HG02798 (cell line): Measurements from ENCODE around the gene TSEN2.
"Not testable (repeated sequence)": the region's sequence is repeated elsewhere in the genome, so short reads cannot be mapped to it uniquely, and the experiment has no call there.

ENCODE experiments used
- ATAC-seq: cut with Tn5 transposase; IDR thresholded peaks from one replicate; pipeline ENCODE4 v1.9.1; 2021; ENCODE audit warnings: mild to moderate bottlenecking; ENCODE audit not compliant: unreplicated experiment, poor library complexity

The TSEN2 gene

DNA sequence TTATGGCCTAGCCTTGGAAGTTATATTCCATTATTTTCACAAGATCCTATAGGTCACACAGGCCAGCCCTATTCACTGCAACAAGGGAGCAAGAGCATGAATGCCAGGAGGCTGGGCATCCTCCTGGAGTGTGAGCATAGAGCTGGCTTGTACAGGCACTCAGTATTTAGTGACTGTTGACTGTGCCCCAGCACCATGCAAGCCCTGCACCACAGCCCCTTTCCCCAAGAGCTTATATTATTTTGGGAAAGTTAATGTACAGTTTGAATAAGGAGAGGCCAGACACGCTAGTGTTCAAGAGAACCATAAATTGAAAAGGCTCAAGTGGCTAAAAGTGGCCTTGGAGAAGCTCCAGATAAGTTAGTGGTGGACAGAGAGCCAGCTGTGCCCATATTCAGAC is 32.3 kb upstream of the TSEN2 start:
- no peak for ATAC-seq

DNA sequence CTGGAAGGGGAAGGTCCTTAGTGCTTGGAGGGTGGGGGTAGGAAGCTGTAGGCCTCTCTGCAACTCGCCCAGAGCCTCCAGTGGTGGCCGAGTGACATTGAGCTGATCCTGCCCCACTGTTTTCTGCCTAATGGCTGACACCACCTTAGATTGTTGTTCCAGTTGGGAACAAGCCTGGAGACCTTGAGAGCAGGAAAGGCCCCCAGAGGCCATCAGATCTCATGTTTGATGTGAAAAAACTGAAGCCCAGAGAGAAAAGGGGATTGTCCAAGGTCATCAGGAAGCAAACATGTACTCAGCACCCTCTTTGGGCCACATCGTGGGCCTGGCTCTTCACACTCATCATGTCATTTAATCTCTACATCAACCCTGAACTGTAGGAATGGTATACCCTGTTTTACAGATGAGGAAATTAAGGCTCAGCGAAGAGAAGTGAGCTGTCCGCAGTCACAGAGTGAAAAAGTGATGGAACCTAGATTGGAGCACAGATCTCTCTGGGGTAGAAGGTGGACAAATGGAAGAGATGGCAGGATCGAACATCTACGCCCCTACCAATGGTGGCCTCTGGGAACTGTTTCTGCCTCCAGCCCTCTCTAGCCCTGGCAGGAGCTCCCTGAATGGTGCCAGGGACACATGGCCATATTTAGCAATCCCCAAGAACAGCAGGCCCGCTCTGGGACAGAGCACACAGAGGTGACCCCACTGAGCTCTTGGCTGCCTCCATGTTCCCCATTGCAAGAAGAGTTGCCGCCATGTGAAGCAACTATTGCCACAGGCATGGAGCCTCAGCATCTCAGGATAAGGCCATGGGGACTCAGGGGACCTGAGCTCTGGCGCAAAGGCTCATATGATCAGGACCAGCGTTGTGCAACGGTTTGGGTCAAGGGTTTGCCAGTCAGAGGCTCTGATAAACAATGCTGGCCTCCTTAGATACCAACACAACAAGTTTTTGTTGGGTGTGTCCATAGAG is 31.6 kb upstream of the TSEN2 start:
- ATAC-seq = no peak

DNA sequence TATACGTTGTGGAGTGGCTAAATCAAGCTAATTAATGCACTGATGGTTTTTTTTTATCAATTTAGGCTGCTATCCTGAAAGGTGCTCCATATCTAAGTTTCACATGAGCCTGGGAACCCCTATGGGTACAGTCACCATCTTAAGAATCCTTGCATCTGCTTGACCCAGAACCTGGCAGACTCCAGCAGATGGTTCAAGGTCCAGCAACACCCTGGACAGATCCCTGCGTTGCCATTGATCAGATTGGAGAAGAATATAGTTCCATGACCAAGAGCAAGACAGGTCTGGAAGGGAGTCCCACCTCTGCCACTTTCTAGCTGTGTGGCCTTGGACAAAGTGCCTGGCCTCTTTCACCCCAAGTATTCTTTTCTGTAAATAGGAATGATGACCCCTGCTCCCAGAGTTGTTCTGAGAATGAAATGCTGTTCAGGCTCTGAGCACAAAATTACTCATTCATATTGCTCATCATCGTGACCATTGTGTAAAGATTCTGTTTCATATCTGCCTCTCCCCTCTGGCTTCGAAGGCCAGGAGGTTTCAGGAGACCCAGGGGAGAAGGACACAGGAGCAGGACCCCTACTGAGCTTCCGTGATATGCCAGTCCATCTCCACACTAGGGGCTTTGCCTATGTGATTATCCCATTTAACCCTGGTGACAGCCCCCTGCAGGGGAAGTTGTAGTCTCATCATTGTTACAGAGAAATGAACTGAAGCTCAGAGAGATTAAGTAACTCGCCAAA is 30.0 kb upstream of the TSEN2 start:
- no peak for ATAC-seq

DNA sequence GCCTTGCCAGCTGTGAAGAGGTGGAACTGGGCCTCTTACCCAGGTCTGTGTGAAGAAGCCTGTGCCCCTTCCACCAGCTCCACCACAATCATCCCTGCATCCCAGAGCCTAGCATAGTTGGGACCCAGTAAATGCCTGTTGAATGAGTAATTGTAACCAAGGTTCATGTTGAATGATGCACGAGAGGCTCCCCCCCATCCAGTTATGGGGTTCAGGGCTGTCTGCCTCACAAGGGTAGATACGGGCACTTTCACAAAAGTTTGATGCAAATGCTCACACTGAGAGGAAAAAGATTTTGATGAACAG is 29.5 kb upstream of the TSEN2 start:
- no peak for ATAC-seq

DNA sequence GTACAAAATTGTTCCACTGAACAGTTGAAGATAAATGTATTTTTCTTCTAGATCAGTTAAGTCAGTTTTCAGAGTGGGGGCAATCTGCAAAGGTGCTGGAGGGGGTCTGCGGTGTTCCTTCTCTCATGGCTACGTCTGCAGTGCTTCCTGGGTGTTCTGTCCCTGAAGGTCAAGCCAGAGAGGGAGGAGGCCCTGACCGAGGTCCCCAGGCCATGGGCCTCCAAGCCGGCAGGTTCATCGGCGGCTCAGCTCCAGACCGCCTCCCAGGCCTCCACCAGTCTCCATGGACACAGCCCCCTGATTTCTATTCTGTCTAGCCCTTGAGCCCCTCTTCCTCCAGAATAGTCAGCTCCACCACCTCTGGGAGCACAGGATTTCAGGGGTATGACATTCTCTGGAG is 28.5 kb upstream of the TSEN2 start:
- no peak for ATAC-seq

- ATAC-seq = no peak
Measured at GRCh38 chr3:12456441-12456840, 27.8 kb upstream of the TSEN2 start.

- ATAC-seq = not testable (repeated sequence)
Measured at GRCh38 chr3:12457380-12457779, 26.9 kb upstream of the TSEN2 start.

GRCh38 chr3:12458901-12459300 is 25.4 kb upstream of the TSEN2 start:
- no peak for ATAC-seq

DNA sequence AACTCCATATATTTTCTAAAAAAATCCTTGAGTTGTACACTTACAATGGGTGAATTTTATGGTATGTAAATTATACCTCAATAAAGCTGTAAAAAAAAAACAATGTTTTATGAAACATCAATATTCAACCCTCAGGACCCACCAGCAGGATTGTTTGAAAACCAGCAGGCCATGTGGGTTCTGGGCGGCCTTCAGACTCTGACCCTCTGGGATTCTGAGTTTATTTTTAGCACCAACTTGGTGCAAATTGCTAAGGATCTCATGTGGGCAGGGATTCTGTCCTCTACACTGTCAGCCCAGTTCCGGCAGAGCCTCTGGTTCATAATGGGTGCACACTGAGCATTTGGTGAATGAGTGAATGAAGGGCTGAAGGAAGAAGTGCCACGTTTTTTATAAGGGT is 24.2 kb upstream of the TSEN2 start:
- no peak for ATAC-seq

GRCh38 chr3:12461097-12461649 is 23.1 kb upstream of the TSEN2 start:
- ATAC-seq = no peak

GRCh38 chr3:12462159-12462947 is 21.9 kb upstream of the TSEN2 start:
- no peak for ATAC-seq

- no peak for ATAC-seq
Measured at GRCh38 chr3:12463686-12464085, 20.6 kb upstream of the TSEN2 start.

- no peak for ATAC-seq
Measured at GRCh38 chr3:12464181-12464580, 20.1 kb upstream of the TSEN2 start.

DNA sequence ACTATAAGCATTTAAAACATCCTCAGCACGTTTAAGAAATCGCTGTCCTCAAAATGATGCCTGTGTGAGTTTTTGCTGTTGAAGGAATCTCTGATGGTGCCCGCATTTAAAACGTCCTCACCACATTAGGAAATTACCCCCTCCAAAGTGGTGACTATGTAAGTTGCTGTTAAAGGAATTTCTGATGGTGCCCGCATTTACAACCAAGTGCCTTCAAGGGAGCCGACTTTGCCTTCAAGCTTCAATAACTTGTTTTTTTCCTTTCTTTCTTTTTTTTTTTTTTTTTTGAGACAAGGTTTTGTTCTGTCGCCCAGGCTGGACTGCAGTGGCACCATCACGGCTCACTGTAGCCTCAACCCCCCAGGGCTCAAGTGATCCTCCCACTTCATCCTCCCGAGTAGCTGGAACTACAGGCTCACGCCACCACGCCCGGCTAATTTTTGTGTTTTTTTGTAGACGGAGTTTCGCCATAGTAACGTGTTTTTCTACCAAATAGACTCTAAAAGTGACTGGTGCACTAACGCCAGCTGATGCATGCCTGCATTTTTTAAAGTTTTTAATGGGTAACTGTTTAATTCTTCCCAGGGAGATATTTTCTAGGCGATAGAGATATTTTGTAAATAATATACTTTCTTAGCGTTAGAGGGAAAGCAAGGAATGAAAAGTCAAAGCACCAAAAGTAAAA is 19.0 kb upstream of the TSEN2 start:
- no peak for ATAC-seq

DNA sequence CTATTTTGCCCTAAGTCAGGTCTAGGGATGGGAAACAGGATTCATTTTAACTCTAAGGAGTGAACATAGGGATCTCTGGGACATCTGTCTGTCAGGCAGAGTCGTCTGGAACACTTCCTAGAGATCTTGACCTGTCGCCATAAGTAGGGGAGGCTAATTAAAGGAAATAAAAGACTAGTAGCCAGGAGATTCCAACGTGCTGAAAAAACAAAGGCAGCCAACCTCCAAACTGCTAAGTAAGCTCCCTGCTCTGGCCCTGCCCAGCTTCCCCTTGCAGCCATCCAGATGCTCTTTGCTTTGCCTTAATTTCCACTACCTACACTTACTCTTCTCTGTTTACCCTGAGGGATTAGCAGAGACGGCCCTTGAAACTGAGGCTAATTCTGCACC is 18.4 kb upstream of the TSEN2 start:
- no peak for ATAC-seq

DNA sequence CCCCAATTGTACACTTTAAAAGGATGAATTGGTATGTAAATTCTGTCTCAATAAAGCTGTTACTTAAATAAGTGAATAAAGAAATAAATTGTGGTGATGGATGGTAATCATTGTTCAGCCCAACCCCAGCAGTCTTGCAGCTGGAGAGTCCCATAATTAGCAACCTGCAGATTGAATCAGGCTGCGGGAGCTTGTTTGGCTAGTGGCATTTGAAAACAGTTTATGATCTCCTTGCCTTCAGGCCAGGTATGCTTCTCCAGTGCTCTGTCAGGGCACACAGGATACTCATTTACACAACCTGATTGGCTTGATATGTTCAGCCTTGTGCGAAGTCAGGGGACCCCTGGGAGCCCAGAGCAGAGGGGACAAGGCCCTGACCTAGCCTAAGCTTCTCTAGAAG is 16.5 kb upstream of the TSEN2 start:
- no peak for ATAC-seq

- ATAC-seq = no peak
Measured at GRCh38 chr3:12468276-12468675, 16.0 kb upstream of the TSEN2 start.

DNA sequence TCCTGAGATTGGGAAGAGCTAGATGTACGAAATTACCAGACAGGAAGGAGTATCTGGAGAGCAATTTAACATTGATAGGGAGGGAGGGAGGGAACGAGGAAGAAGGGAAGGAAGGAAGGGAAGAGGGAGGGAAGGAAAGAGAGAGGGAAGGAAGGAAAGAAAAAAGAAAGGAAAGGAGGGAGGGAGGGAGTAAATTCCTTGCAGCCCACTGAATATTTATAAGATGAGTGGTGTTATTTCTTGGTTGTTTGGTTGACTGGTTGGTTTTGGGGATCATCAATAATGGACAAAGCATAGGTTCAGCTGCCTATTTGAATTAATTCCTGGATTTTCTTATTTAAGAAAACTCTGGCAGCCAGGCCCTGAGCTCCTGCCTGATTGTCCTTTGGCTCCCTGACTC is 15.5 kb upstream of the TSEN2 start:
- no peak for ATAC-seq

- ATAC-seq = not testable (repeated sequence)
Measured at GRCh38 chr3:12469222-12469621, 15.1 kb upstream of the TSEN2 start.

DNA sequence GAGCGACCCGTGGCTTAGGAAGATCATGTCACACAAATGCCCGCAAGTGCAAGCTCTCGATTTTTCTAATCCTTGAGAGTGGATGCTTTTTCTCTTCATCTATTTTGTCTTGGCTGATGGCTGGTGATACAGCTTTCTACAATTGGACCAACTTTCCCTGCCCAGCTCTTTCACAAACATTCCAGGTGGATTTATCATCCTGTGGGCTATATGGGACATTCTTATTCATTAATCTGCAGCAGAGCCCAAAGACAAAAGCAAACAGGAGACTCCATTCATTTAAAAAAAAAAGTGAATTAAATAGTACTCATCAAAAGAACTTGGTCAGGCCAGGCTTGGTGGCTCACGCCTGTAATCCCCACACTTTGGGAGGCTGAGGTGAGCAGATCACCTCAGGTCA is 14.2 kb upstream of the TSEN2 start:
- ATAC-seq = no peak
